Caco-2 (cell line): ENCODE results near the gene TMEM35B. TPM values are rescaled to one million over a fixed set of nuclear protein-coding genes. Genes with fewer than 3 reads are reported as not detected.

ENCODE experiments used
- total RNA-seq: library from RNA; stranded (reverse); gene quantifications from 2 replicates; pipeline ENCODE4 v1.2.3, GENCODE V29; 2022

Gene TMEM35B
- total RNA-seq, 1 experiment from 2014 or later, result 13.9 TPM

Other genes with a start within 250 kb of the TMEM35B start
- not detected in 2 replicates for gene GJB5, start 230.3 kb downstream of the TMEM35B start, total RNA-seq
- not detected in 2 replicates for gene GJB4, start 225.6 kb downstream of the TMEM35B start, total RNA-seq
- 0.52 and 0.88 TPM in 2 replicates for gene GJB3, start 204.1 kb downstream of the TMEM35B start, total RNA-seq
- gene GJA4, start 192.3 kb downstream of the TMEM35B start, total RNA-seq, result not detected in 2 replicates
- gene SMIM12, start 125.6 kb downstream of the TMEM35B start, total RNA-seq, result 19.3 and 21.2 TPM in 2 replicates
- gene DLGAP3, start 55.7 kb downstream of the TMEM35B start, total RNA-seq, result 0.16 and 0.42 TPM in 2 replicates
- gene ZMYM6, start 46.6 kb upstream of the TMEM35B start, total RNA-seq, result 10.0 and 10.1 TPM in 2 replicates
- 14.0 and 15.7 TPM in 2 replicates for gene ZMYM1, start 94.0 kb upstream of the TMEM35B start, total RNA-seq
- 274 and 285 TPM in 2 replicates for gene SFPQ, start 207.8 kb upstream of the TMEM35B start, total RNA-seq